T-helper 1 cell (primary cell): ENCODE measurements around the gene MAML2.
"Not testable (repeated sequence)": the region's sequence is repeated elsewhere in the genome, so short reads cannot be mapped to it uniquely, and the experiment has no call there.

Source experiments
- DNase-seq, 5 donors: peaks; one replicate each; pipeline ENCODE4 v3.0.0-alpha.2; 2012 to 2020

Gene MAML2

DNA sequence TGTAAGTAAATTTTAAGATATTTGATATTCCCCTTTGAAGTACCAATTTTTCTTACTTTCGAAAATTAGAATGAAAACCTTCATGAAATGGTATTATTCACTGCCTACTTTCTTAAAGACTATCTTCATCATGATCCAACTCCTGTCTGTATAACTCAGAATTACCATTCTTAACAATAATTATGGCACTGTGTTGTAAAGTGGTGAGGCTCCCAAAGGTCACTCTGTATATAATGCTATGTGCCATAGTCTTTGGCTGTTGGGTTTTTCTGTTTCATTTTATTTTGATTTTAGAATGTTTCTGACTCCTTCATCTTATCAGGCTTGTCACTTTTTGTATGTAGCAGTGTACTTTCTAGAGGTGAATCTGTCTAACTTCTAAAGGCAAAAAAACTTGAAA is 52.4 kb downstream of the MAML2 start:
- DNase-seq: no peak

- DNase-seq: no peak
Measured at GRCh38 chr11:96290031-96290430, 53.0 kb downstream of the MAML2 start.

DNA sequence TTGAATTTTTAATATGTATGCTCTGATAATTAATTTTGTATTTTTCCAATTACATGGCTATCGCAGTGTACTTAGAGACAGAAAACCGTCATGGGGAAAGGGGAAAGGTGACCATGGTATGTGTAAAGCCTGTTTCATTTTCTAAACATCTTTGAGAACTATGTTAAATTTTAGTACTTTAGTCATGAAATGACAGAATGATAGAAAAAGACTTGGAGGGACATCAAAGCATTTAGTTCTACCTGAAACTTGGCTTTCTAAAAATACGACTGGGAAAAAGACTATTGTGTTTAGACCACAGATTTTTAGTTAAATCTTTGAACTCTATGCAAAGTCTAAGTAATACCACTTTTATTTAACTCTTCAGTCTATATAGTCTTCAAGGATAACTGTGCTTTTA is 54.1 kb downstream of the MAML2 start:
- DNase-seq: no peak

- DNase-seq: no peak
Measured at GRCh38 chr11:96287822-96288439, 55.1 kb downstream of the MAML2 start.

- DNase-seq: not testable (repeated sequence)
Measured at GRCh38 chr11:96285985-96286384, 57.0 kb downstream of the MAML2 start.

DNA sequence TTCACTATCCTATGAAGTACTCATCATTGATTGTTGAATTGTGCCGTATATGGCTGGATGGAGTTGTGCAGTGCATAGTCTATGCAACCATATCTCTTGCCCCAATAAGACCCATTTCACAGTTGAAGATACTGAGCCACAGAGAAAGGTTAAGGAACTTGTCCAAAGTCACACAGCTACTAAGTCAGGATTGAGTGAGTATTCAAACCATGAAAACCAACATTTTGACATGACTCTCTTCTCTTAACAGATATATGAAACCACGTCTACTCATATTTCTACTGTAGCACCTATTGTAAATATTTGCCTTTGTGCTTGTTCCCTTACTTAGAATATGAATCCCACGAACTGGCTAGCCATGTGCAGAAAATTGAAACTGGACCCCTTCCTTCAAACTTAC is 58.1 kb downstream of the MAML2 start:
- peak in 1 of 5 donors; percentile 35 for DNase-seq

- no peak for DNase-seq
Measured at GRCh38 chr11:96284401-96284800, 58.6 kb downstream of the MAML2 start.

- DNase-seq: no peak
Measured at GRCh38 chr11:96282625-96283220, 60.3 kb downstream of the MAML2 start.

- no peak for DNase-seq
Measured at GRCh38 chr11:96280444-96280843, 62.6 kb downstream of the MAML2 start.

GRCh38 chr11:96279896-96280290 is 63.1 kb downstream of the MAML2 start:
- no peak for DNase-seq

DNA sequence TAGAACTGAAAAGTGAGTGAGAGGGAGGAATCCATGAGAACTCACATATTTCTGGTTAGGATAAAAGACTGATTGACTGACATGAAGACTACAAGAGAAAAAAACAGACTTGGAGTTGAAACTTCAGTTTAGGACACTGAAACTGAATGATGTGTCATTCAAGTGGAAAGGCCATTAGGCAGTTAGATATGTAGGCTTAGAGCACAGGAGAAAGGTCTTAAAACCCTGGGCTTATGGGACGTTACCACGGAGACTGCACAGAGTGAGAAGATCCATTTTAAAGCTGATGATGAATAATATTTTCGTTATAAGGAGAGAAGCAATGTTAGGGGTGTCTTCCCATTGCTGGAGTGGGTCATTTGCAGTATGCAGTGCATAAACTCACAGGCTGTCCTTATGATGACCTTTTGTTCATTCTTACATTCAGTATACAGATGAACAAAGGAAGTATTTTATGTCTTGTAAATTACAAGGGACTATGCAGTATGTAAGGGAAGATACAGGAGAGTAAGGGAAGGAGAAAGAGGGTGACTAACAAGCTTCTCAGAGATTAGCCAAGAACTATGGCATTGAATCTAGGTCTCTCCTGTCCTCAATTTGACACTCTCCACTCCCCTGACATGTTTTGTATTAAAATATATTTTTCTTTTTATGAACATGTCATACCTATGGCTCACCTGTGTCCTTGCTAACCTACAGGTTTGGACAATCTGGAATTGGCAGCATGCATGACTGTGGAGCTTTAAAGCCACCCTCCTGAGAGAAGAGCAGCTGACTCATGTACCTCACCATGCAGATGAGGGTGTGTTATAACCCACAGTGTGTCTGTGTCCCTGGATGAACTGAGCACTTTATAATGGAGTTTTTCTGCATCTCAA is 63.7 kb downstream of the MAML2 start:
- no peak for DNase-seq

DNA sequence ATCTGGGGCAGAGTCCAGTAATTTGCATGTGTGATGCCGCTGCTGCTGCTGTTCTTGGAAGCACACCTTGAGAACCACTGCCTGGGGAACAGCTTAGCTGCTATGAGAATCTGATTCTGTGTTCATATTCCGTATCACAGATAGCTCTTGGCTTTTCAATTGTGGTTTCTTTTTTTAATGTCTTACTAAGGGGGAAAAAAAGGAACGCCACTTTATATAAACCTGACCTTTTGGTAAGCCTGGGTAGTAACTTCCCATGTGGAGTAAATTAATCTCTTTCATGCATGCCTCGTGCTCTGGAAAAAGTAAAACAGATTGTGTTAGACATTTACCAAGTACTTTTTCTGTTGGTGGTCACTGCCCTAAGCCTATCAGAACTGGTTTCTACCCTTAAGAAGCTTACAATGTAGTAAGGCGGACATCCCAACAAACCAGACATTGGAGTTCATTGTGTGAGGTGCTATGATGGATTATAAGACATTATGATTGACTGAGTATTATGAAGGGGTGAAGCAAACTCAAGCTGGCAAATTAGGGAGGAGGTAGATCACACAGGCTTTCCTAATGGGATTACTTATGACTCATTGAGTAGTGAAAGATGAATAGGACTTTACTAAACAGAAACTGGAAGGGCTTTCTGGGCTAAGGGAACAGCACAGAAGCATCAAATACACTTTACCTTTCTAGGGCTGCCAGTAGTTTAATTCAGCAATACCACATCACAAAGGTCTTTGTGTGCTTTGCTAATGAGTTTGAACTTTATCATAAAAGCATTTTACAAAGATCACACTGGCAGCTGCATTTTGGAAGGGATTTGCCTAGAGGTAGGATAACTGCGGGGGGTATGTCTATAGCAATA is 64.7 kb downstream of the MAML2 start:
- DNase-seq: no peak

- DNase-seq: no peak
Measured at GRCh38 chr11:96277696-96278038, 65.3 kb downstream of the MAML2 start.

DNA sequence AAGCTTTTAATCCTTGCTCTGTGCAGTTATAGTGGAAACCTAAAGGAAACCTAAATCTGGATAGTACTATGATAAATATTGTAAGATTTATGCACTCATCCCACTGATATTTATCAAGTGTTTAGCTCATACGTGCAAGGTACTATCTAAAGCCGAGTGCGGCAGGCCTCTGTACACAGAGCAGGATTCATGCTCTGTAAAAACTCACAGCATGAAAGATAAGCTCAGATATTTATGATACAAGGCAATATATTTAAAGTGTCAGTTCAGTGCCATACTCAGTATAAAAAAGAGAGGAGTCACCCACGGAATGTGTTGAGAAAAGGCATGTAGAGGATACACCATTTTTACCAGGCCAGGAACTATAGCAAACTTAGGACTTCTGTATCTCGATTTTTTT is 66.2 kb downstream of the MAML2 start:
- DNase-seq: no peak

GRCh38 chr11:96275801-96276594 is 67.0 kb downstream of the MAML2 start:
- DNase-seq: no peak

DNA sequence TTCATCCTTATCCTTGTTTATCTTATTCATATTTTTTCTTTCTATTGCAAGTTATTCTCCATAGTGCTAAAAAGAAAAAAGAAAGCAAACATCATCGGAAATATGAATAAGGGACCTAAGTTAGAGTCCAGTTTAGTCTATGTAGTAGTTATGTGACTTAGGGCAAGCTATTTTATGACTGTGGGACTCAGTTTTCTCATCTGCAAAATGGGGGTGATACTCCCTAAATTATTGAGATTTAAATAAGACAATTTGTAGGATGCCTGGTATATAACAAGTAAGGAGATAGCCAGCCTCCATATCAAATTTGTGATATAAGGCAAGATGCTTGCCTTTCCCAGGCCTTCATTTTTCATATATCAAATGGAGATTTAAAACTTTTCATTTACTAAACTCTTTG is 69.5 kb downstream of the MAML2 start:
- no peak for DNase-seq

DNA sequence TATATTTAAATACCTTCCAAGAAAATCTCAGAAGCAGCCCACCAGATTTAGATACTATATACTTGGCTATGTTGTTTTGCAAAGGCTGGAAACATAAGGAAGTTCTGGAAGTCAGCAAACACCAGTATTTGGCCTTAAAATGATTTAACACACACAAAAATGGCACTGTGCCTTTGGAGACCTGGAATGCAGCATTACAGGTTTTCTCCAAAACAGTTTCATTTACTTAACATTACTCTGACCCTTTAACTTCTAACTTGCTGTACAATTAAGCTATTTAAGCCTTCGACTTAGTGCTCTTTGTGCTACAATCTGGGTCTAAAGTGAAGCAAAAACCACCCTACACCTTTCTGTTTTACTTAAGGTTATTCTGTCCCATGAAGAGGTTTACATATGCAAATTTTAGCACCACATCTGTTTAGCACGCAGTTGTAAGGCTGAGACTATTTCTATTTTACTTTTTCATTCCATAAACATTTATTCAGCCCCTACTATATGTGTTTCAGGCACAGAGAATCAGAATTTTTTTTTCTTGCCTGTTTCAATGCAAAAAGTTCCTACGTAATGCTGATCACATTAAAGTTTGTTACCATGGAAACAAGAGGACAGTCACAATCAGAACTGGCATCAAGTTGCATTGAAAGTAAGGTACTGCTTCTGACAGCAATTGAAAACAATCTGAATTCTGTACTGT is 70.3 kb downstream of the MAML2 start:
- no peak for DNase-seq

DNA sequence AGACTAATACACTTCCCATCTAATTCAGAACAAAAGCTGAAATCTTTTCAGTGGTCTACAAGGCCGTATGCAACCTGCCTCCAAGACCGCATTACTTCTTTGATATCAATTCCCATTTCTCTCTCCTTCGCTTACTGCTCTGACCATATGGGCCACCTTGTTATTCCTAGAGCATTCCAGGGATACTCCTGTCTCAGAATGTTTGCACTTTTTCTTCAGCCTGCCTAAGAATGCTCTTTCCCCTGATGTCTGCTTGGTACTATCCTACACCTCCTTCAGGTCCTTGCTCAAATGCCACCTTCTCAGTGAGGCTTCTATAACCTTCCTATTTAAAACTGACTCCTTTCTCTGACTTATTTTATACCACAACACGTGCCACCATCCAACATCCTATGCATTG is 71.2 kb downstream of the MAML2 start:
- no peak for DNase-seq

- DNase-seq: not testable (repeated sequence)
Measured at GRCh38 chr11:96271352-96271751, 71.6 kb downstream of the MAML2 start.

DNA sequence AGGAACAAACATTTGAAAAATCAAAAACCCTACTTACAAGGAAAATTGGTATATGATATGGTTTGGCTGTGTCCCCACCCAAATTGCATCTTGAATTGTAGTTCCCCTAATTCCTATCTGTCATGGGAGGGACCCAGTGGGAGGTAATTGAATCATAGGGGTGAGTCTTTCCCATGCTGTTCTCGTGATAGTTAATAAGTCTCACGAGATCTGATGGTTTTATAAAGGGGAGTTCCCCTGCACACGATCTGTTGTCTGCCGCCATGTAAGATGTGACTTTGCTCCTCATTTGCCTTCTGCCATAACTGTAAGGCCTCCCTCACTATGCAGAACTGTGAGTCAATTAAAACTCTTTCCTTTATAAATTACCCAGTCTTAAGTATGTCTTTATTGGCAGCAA is 74.5 kb downstream of the MAML2 start:
- not testable (repeated sequence) for DNase-seq

- peak in 2 of 5 donors; percentile 14 to 44 for DNase-seq
Measured at GRCh38 chr11:96267496-96268032, 75.4 kb downstream of the MAML2 start.
